NCI-H2227 (cell line): Measurements from ENCODE around the gene ZFP2.
"Not testable (repeated sequence)": the region's sequence is repeated elsewhere in the genome, so short reads cannot be mapped to it uniquely, and the experiment has no call there.

Experiments used
- DNase-seq: peaks from one replicate; lab custom pipeline; 2025; ENCODE audit not compliant: unreplicated experiment; lab: John Stamatoyannopoulos, UW

ZFP2 gene

GRCh38 chr5:178895615-178896571 is at the start of gene ZFP2:
Gene ZFP2, plus strand, starts transcription at chr5:178895913. Its CDS starts 35,401 bp downstream, at chr5:178931314.
- peak; percentile 81 for DNase-seq

- no peak for DNase-seq
Observed at GRCh38 chr5:178849316-178849715, 46.4 kb upstream of the ZFP2 start.

- DNase-seq, result no peak
Observed at GRCh38 chr5:178851951-178852350, 43.8 kb upstream of the ZFP2 start.

- no peak for DNase-seq
Observed at GRCh38 chr5:178854284-178854683, 41.4 kb upstream of the ZFP2 start.

GRCh38 chr5:178859625-178860521 is 35.8 kb upstream of the ZFP2 start, which contains the start of gene ZNF354B:
Gene ZNF354B, plus strand, starts transcription at chr5:178859953. Its CDS starts 1,095 bp downstream, at chr5:178861048.
- DNase-seq, result peak; percentile 89

- DNase-seq, result not testable (repeated sequence)
Observed at GRCh38 chr5:178860615-178861014, 35.1 kb upstream of the ZFP2 start.

- DNase-seq, result no peak
Observed at GRCh38 chr5:178861627-178862026, 34.1 kb upstream of the ZFP2 start.

GRCh38 chr5:178866946-178867345 is 28.8 kb upstream of the ZFP2 start:
- no peak for DNase-seq

GRCh38 chr5:178869577-178869976 is 26.1 kb upstream of the ZFP2 start:
- DNase-seq, result no peak

- no peak for DNase-seq
Observed at GRCh38 chr5:178870411-178870810, 25.3 kb upstream of the ZFP2 start.

GRCh38 chr5:178872302-178872701 is 23.4 kb upstream of the ZFP2 start:
- DNase-seq, result no peak

- DNase-seq, result not testable (repeated sequence)
Observed at GRCh38 chr5:178883115-178883694, 12.5 kb upstream of the ZFP2 start.

- no peak for DNase-seq
Observed at GRCh38 chr5:178883815-178884430, 11.8 kb upstream of the ZFP2 start.

- no peak for DNase-seq
Observed at GRCh38 chr5:178899289-178899688, 3.6 kb downstream of the ZFP2 start.

- no peak for DNase-seq
Observed at GRCh38 chr5:178902849-178903248, 7.1 kb downstream of the ZFP2 start.

- DNase-seq, result no peak
Observed at GRCh38 chr5:178931846-178932760, 36.4 kb downstream of the ZFP2 start.

GRCh38 chr5:178940569-178941360 is 45.1 kb downstream of the ZFP2 start, which contains the start of gene ZNF454:
Gene ZNF454, plus strand, starts transcription at chr5:178941198. Its CDS starts 1,594 bp downstream, at chr5:178942792.
- DNase-seq, result peak; percentile 94

GRCh38 chr5:178941361-178941760 is 45.6 kb downstream of the ZFP2 start:
- DNase-seq, result peak; percentile 7
